ENCODE data around the gene CD69.

DNA sequence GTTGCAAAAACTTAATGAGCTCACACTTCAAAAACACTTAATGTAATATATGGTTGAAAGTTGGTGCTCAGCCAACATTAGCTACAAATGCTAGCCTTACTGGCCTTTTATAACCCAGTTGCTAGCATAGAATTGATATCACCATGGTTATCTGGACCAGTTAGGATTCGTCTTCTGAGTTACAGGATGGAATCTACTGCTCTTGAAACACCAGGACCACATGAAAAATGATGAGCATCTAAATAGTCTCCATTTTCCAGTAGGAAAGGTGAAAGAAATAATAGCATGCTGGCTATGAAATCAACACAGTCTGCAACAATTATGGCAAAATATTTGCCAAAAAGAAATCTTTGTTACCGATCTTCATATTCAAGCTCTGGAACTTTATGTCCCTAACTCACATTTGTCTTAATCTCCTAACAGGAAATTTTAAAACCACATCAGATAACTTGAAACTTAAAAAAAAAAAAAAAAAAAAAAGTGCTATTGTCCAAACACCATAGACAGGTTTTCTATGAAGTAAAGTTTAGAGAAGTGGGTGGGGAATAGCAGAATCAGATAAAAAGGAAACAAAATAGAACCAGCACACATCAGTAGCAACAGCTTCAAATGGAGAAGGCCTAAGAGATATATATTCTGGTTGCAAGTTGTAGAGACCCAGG lies 12.6 kb upstream of the CD69 start:
- TF ChIP-seq, protein P1, sequence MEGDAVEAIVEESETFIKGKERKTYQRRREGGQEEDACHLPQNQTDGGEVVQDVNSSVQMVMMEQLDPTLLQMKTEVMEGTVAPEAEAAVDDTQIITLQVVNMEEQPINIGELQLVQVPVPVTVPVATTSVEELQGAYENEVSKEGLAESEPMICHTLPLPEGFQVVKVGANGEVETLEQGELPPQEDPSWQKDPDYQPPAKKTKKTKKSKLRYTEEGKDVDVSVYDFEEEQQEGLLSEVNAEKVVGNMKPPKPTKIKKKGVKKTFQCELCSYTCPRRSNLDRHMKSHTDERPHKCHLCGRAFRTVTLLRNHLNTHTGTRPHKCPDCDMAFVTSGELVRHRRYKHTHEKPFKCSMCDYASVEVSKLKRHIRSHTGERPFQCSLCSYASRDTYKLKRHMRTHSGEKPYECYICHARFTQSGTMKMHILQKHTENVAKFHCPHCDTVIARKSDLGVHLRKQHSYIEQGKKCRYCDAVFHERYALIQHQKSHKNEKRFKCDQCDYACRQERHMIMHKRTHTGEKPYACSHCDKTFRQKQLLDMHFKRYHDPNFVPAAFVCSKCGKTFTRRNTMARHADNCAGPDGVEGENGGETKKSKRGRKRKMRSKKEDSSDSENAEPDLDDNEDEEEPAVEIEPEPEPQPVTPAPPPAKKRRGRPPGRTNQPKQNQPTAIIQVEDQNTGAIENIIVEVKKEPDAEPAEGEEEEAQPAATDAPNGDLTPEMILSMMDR (IDR thresholded peaks at IDR 0.05; ENCODE audit: low read depth, low read length, missing input control): no peak
- TF ChIP-seq HNF4A (conservative IDR thresholded peaks at IDR 0.05): no peak
